ENCODE results near the gene CTDP1.

Gene CTDP1

DNA sequence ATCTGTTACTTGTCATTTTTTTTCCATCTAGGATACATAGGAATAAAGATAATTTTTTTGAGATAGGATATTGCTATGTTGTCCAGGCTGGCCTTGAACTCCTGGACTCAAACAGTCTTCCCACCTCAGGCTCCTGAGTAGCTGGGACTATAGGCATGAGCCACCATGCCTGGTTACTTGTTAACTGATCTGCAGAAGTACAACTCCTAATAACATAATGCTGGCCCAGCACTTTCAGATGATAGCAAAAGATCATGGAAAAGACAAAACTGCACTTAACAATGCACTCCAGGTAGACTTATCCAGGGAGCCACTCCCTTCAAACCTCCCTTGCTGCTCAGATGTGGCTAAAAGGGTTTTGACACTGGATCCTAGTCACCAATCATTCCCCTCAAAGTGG is 11.4 kb upstream of the CTDP1 start:
- no peak overlapping the region for H3K4me3 ChIP-seq (ENCODE audit: low read depth, low read length)
- TF ChIP-seq KLF10 (tag by site-specific recombination; IDR thresholded peaks at IDR 0.05) (no peak), BCL11B (tag by site-specific recombination; IDR thresholded peaks at IDR 0.05; ENCODE audit: low read depth) (no peak), ZNF629 (tag by site-specific recombination; IDR thresholded peaks at IDR 0.05) (no peak), ZNF692 (tag by site-specific recombination; IDR thresholded peaks at IDR 0.05) (no peak), KLF1 (tag by site-specific recombination; IDR thresholded peaks at IDR 0.05) (no peak), ZNF830 (tag by site-specific recombination; IDR thresholded peaks at IDR 0.05; ENCODE audit: low read depth) (no peak), ZNF169 (tag by site-specific recombination; IDR thresholded peaks at IDR 0.05) (no peak), WT1 (tag by site-specific recombination; IDR thresholded peaks at IDR 0.05) (no peak), ZNF768 (tag by site-specific recombination; IDR thresholded peaks at IDR 0.05) (no peak), ZSCAN5A (tag by site-specific recombination; IDR thresholded peaks at IDR 0.05) (no peak)
- TF ChIP-seq, protein P1, sequence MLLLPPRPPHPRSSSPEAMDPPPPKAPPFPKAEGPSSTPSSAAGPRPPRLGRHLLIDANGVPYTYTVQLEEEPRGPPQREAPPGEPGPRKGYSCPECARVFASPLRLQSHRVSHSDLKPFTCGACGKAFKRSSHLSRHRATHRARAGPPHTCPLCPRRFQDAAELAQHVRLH (tag by site-specific recombination; IDR thresholded peaks at IDR 0.05): no peak
- ChIA-PET CTCF (no interaction called here), POLR2A (no interaction called here)
- no peak overlapping the region for H3K27ac ChIP-seq (ENCODE audit: extremely low read depth, low read depth, low read length)
- H3K4me1 ChIP-seq (ENCODE audit: control insufficient read depth, insufficient read depth, low read length): no peaks in the 10 kb centered on the region
- H3K36me3 ChIP-seq (ENCODE audit: control insufficient read depth in 2 of 2, insufficient read depth in 1 of 2, low read length in 2 of 2): no peaks in the 10 kb centered on the region
- no peaks in the 10 kb centered on the region for H3K9me3 ChIP-seq (ENCODE audit: control insufficient read depth, insufficient read depth, low read depth, low read length)

- H3K36me3 ChIP-seq (ENCODE audit: control insufficient read depth in 2 of 2, insufficient read depth in 1 of 2, low read length in 2 of 2): peaks cover 7 to 15% of the 10 kb centered on the region in 2 experiments; a peak in 2 of 3 replicates
- no peak overlapping the region for H3K4me3 ChIP-seq (ENCODE audit: low read depth, low read length)
- ChIA-PET CTCF (no interaction called here), POLR2A (no interaction called here)
- TF ChIP-seq ZNF292 (tag by site-specific recombination; IDR thresholded peaks at IDR 0.05; ENCODE audit: borderline replicate concordance, low read depth) (no peak), PRDM1 (tag by site-specific recombination; IDR thresholded peaks at IDR 0.05) (no peak), ZNF175 (tag by site-specific recombination; IDR thresholded peaks at IDR 0.05) (no peak)
- TF ChIP-seq, protein P2, sequence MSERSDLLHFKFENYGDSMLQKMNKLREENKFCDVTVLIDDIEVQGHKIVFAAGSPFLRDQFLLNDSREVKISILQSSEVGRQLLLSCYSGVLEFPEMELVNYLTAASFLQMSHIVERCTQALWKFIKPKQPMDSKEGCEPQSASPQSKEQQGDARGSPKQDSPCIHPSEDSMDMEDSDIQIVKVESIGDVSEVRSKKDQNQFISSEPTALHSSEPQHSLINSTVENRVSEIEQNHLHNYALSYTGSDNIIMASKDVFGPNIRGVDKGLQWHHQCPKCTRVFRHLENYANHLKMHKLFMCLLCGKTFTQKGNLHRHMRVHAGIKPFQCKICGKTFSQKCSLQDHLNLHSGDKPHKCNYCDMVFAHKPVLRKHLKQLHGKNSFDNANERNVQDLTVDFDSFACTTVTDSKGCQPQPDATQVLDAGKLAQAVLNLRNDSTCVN (tag by site-specific recombination; optimal IDR thresholded peaks at IDR 0.05): no peak
- H3K4me1 ChIP-seq (ENCODE audit: control insufficient read depth, insufficient read depth, low read length): no peaks in the 10 kb centered on the region
- H3K27ac ChIP-seq (ENCODE audit: extremely low read depth, low read depth, low read length): no peak overlapping the region
- H3K9me3 ChIP-seq (ENCODE audit: control insufficient read depth, insufficient read depth, low read depth, low read length): no peaks in the 10 kb centered on the region
Measured at GRCh38 chr18:79672490-79673276, 6.9 kb upstream of the CTDP1 start.

DNA sequence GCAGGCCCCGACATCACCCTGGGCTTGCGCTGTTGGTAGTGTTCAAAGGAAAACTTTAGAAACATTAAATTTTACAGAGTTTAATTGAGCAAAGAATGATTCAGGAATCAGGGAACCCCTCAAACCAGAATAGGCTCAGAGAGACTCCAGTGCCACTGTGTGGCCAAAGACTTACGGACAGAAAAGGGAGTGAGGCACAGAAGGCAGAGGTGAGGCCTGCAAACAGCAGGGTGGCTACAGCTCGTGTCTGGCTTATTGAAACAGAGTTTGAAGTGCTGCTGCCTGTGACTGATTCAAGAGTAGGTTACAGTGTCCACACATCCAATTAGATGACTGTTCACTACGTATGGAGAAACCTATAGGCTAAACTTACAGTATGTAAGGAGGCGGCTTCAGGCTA is 2.4 kb upstream of the CTDP1 start:
- POLR2A ChIA-PET: no interaction called here
- CTCF ChIA-PET: no interaction called here
- Histone ChIP-seq H3K4me1 (ENCODE audit: control insufficient read depth, insufficient read depth, low read length) (peaks cover 19% of the 10 kb centered on the region), H3K27ac (ENCODE audit: extremely low read depth, low read depth, low read length) (no peak overlapping the region), H3K9me3 (ENCODE audit: control insufficient read depth, insufficient read depth, low read depth, low read length) (no peaks in the 10 kb centered on the region), H3K36me3 (ENCODE audit: control insufficient read depth in 2 of 2, insufficient read depth in 1 of 2, low read length in 2 of 2) (peaks cover 7 to 15% of the 10 kb centered on the region in 2 experiments; a peak in 2 of 3 replicates), H3K4me3 (ENCODE audit: low read depth, low read length) (no peak overlapping the region)
- TF ChIP-seq ZNF768 (tag by site-specific recombination; IDR thresholded peaks at IDR 0.05) (no peak), ZNF692 (tag by site-specific recombination; IDR thresholded peaks at IDR 0.05) (no peak), ZNF621 (tag by site-specific recombination; IDR thresholded peaks at IDR 0.05) (no peak), ZNF175 (tag by site-specific recombination; IDR thresholded peaks at IDR 0.05) (no peak), ZNF76 (tag by site-specific recombination; IDR thresholded peaks at IDR 0.05; ENCODE audit: borderline replicate concordance, low read depth) (no peak), ZNF747 (tag by site-specific recombination; IDR thresholded peaks at IDR 0.05) (no peak), ZNF391 (tag by site-specific recombination; IDR thresholded peaks at IDR 0.05; ENCODE audit: borderline replicate concordance, low read depth) (no peak), ZNF660 (tag by site-specific recombination; IDR thresholded peaks at IDR 0.05) (no peak), ZNF114 (tag by site-specific recombination; IDR thresholded peaks at IDR 0.05) (no peak)
- TF ChIP-seq, protein P3, sequence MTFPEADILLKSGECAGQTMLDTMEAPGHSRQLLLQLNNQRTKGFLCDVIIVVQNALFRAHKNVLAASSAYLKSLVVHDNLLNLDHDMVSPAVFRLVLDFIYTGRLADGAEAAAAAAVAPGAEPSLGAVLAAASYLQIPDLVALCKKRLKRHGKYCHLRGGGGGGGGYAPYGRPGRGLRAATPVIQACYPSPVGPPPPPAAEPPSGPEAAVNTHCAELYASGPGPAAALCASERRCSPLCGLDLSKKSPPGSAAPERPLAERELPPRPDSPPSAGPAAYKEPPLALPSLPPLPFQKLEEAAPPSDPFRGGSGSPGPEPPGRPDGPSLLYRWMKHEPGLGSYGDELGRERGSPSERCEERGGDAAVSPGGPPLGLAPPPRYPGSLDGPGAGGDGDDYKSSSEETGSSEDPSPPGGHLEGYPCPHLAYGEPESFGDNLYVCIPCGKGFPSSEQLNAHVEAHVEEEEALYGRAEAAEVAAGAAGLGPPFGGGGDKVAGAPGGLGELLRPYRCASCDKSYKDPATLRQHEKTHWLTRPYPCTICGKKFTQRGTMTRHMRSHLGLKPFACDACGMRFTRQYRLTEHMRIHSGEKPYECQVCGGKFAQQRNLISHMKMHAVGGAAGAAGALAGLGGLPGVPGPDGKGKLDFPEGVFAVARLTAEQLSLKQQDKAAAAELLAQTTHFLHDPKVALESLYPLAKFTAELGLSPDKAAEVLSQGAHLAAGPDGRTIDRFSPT (tag by site-specific recombination; IDR thresholded peaks at IDR 0.05): no peak

Measured in HEK293 (cell line).